Measurements from ENCODE around the gene EPAS1.

Gene EPAS1

DNA sequence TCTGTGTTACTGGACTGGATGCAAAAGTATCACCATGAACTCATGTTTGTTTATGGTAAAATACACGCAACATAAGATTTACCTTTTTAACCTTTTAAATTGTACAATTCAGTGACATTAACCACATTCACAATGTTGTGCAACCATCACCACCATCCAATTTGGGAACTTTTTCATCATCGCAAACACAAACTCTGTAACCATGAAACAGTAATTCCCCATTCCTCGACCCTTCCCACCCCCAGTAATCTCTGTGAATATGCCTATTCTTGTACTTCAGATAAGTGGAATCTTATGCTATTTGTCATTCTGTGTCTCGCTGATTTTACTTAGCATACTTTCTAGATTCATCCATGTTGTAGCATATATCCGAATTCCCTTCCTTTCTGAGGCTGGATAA is 31.1 kb upstream of the EPAS1 start:
- no peaks in the 10 kb centered on the region for H3K36me3 ChIP-seq (ENCODE audit: insufficient read depth, low read length)
- no peaks in the 10 kb centered on the region for H3K9me3 ChIP-seq (ENCODE audit: control insufficient read depth, insufficient read depth, low read length)
- 0 out of 2 replicates have a peak, but pooled peaks cover 6% of the 10 kb centered on the region for H3K4me1 ChIP-seq (ENCODE audit: insufficient read depth, low read length)

GRCh38 chr2:46267616-46268015 is 29.6 kb upstream of the EPAS1 start:
- H3K9me3 ChIP-seq (ENCODE audit: control insufficient read depth, insufficient read depth, low read length): no peaks in the 10 kb centered on the region
- H3K36me3 ChIP-seq (ENCODE audit: insufficient read depth, low read length): no peaks in the 10 kb centered on the region
- no peak overlapping the region for H3K9ac ChIP-seq (ENCODE audit: low read depth, low read length)
- H3K4me1 ChIP-seq (ENCODE audit: insufficient read depth, low read length): 0 out of 2 replicates have a peak, but pooled peaks cover 6% of the 10 kb centered on the region

More for the DNA sequence above, 31.1 kb upstream of the EPAS1 start:
- no peak overlapping the region for H3K9ac ChIP-seq (ENCODE audit: low read depth, low read length)

DNA sequence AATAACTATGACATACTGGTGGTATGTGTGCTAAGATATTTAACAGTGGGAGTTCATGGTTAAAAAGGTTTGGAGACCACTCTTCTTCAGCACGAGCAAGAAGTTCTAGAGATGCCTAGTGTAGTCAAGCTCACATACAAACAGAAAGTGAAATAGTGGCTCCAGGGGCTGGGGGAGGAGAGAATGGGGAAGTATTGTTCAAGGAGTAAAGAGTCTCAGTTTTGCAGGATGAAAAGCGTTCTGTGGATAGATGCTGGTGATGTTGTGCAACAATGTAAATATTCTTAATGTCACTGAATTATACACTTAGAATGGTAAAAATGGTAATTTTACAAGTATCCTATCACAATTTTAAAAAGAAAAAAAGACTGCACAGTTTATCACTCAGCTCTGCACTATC is 29.0 kb upstream of the EPAS1 start:
- no peaks in the 10 kb centered on the region for H3K9me3 ChIP-seq (ENCODE audit: control insufficient read depth, insufficient read depth, low read length)
- no peak overlapping the region for H3K9ac ChIP-seq (ENCODE audit: low read depth, low read length)
- peaks cover 6% of the 10 kb centered on the region; the same call in 1 of the 2 replicates for H3K4me1 ChIP-seq (ENCODE audit: insufficient read depth, low read length)
- H3K36me3 ChIP-seq (ENCODE audit: insufficient read depth, low read length): no peaks in the 10 kb centered on the region

DNA sequence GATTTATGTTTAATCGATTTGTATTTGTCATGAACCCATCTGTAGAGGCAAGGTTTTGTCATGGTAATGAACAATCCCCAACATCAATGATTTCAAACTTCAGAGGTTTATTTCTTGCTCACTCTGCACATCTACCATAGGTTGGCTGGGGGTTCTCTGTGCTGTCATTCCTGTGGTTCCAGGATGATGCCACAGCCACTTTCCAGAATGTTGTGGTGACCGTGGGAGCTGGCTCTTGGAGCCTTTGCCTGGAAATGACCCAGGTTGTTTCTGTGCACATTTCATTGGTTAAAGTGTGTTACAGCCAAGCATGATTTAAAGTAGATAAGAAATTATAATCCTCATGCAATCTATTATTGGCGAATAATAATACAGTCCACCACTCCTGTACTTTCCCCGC is 28.2 kb upstream of the EPAS1 start:
- Histone ChIP-seq H3K9ac (ENCODE audit: low read depth, low read length) (no peak overlapping the region), H3K36me3 (ENCODE audit: insufficient read depth, low read length) (no peaks in the 10 kb centered on the region), H3K4me1 (ENCODE audit: insufficient read depth, low read length) (peaks cover 6% of the 10 kb centered on the region; the same call in 1 of the 2 replicates), H3K9me3 (ENCODE audit: control insufficient read depth, insufficient read depth, low read length) (no peaks in the 10 kb centered on the region)

GRCh38 chr2:46269544-46270273 is 27.5 kb upstream of the EPAS1 start:
- H3K36me3 ChIP-seq (ENCODE audit: insufficient read depth, low read length): no peaks in the 10 kb centered on the region
- H3K9me3 ChIP-seq (ENCODE audit: control insufficient read depth, insufficient read depth, low read length): no peaks in the 10 kb centered on the region
- H3K9ac ChIP-seq (ENCODE audit: low read depth, low read length): no peak overlapping the region
- H3K4me1 ChIP-seq (ENCODE audit: insufficient read depth, low read length): peaks cover 6% of the 10 kb centered on the region; the same call in 1 of the 2 replicates

DNA sequence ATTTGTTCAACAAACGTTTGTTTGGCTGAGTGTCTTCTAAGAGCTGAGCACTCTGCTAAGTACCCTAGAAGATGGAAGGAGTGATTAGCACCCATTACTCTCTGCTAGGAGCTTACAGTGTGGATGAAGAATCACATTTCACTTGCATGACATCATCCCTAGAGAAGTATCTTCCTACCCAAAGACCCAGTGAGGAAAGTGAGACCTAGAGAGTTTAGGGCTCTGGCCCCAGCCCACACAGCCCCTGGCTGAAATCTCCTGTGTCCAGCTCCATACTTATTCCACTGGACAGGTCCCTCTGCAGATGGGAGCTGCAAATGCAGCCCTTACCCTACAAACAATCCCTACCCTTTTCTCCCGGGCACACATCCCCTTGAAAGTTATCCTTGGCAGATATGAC is 26.8 kb upstream of the EPAS1 start:
- Histone ChIP-seq H3K4me1 (ENCODE audit: insufficient read depth, low read length) (peaks cover 6% of the 10 kb centered on the region; the same call in 1 of the 2 replicates), H3K36me3 (ENCODE audit: insufficient read depth, low read length) (no peaks in the 10 kb centered on the region), H3K9ac (ENCODE audit: low read depth, low read length) (no peak overlapping the region), H3K9me3 (ENCODE audit: control insufficient read depth, insufficient read depth, low read length) (no peaks in the 10 kb centered on the region)

DNA sequence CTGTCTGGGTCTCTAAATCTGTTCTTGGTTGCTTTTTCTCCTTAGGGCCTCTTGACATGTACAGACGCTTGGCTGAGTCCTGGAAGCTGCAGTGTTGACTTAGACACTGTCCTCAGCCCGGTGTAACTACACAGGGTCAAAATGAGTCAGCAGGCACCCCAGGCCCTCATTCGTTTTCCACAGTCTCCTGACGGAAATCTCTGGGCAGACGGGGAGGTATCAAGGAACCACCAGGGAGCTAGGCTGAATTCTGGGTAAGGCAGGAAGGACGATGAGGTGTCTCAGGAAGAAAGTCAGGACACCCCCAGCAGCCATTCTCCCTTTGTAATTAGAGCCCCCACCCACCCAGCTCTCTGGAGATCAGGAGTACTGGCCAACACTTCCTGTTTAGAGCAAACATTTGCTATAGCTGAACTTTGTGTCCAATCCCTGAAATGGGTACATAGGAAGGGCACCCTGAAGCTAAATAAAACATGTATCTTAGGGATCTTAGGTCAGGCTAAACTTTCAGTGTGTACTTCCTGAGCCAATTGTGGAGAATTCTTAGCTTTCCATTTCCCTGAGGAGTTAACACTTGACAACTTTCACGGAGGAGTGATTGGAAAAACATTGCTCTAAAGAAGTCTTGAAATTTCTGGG is 23.9 kb upstream of the EPAS1 start:
- peaks cover 11% of the 10 kb centered on the region for H3K4me1 ChIP-seq (ENCODE audit: insufficient read depth, low read length)
- H3K36me3 ChIP-seq (ENCODE audit: insufficient read depth, low read length): no peaks in the 10 kb centered on the region
- H3K9ac ChIP-seq (ENCODE audit: low read depth, low read length): no peak overlapping the region
- H3K9me3 ChIP-seq (ENCODE audit: control insufficient read depth, insufficient read depth, low read length): no peaks in the 10 kb centered on the region

GRCh38 chr2:46273919-46274318 is 23.3 kb upstream of the EPAS1 start:
- Histone ChIP-seq H3K9me3 (ENCODE audit: control insufficient read depth, insufficient read depth, low read length) (no peaks in the 10 kb centered on the region), H3K36me3 (ENCODE audit: insufficient read depth, low read length) (no peaks in the 10 kb centered on the region), H3K9ac (ENCODE audit: low read depth, low read length) (no peak overlapping the region), H3K4me1 (ENCODE audit: insufficient read depth, low read length) (peaks cover 11% of the 10 kb centered on the region)

DNA sequence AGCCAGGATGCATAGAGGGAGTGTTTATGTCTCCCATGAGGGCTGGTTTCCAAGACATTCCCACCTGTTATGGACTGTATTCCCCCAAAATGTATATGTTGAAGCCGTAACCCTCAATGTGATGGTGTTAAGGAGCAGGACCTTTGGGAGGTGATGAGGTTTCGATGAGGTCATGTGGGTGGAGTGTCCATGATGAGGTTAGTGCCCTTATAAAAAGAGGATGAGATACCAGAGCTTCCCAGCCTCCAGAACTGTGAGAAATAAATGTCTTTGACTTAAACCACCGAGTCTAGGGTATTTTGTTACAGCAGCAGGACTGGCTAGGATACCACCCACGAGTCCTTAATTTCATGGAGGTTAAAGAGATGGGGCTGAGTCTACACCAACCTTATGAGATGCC is 22.6 kb upstream of the EPAS1 start:
- Histone ChIP-seq H3K4me1 (ENCODE audit: insufficient read depth, low read length) (peaks cover 11% of the 10 kb centered on the region), H3K36me3 (ENCODE audit: insufficient read depth, low read length) (no peaks in the 10 kb centered on the region), H3K9me3 (ENCODE audit: control insufficient read depth, insufficient read depth, low read length) (no peaks in the 10 kb centered on the region), H3K9ac (ENCODE audit: low read depth, low read length) (no peak overlapping the region)

DNA sequence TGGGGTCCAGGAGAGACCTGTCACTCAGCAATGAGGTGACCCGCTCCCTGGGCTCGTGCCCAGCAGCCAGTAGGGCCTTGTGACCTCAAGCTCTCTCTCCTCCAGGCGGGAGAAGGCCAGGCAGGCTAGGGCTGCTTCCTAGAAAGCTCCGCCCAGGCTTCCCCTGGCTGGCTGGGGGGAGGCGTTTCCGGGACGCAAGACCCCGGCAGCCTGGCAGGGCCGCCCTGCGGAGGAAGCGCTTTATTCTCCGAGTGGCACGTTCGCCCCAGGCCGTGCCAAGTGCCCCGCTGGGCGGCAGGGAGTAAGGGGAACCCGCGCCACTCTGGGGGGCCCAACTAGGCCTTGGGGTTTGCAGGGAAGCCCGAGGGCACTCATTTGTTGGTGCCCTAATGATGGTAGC is 21.2 kb upstream of the EPAS1 start:
- Histone ChIP-seq H3K4me1 (ENCODE audit: insufficient read depth, low read length) (peaks cover 5% of the 10 kb centered on the region), H3K9ac (ENCODE audit: low read depth, low read length) (peak overlapping the region; percentile 33; the same call in 1 of the 2 replicates), H3K9me3 (ENCODE audit: control insufficient read depth, insufficient read depth, low read length) (no peaks in the 10 kb centered on the region), H3K36me3 (ENCODE audit: insufficient read depth, low read length) (no peaks in the 10 kb centered on the region)

DNA sequence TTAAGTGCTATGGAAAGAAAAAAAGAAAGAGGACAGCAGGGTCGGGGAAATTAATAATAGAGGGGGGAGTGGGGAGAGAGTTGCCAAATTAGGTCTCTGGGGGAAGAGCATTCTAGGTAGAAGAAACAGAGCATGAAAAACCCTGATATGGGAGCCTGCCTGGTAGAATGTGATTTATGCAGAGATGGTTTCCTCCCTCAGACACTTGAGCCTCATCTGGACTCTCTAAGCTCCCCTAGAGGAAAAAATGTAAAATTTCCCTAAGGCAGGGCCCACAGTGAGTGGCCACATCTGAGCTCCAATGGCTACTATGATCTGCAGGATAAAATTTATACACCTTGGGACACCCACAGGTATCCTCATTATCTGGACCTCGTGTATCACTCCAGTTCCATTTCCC is 20.6 kb upstream of the EPAS1 start:
- Histone ChIP-seq H3K9me3 (ENCODE audit: control insufficient read depth, insufficient read depth, low read length) (no peaks in the 10 kb centered on the region), H3K9ac (ENCODE audit: low read depth, low read length) (no peak overlapping the region; the same call in 1 of the 2 replicates), H3K36me3 (ENCODE audit: insufficient read depth, low read length) (no peaks in the 10 kb centered on the region), H3K4me1 (ENCODE audit: insufficient read depth, low read length) (peaks cover 5% of the 10 kb centered on the region)

DNA sequence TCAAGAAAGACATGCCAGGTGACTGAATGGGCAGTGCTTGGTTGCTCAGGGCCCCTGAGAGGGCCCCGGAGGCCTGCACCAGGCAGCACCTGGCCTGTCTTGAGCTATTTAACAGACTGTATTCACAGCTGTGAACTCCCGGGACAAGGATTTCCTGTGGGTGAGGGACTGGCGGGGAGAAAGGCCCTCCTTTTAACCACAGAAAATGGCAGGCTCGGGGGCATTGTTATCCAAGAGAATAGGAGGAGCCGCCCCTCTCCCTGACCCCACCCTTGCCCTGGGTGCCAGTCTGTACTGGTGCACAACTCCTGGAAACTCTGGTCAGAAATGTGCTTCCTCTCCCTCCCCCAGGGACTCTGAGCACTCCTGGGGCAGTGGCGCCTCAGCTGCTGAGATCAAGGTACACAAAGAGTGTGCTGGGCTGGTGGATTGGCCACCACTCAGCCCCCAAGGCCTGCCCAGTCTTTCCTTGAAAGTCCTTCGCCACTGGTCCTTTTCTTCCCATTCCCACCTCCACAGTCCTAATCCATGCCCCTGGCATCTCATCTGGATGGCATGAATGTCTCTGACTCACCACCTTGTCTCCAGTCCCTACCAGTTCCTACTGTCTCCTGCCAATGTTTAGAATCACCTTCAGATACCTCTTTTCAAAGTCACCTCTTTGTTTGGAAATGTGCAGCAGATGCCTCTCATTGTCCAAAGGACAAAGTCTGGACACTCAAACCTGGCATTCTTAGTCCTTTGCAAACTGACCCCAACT is 19.6 kb upstream of the EPAS1 start:
- H3K9ac ChIP-seq (ENCODE audit: low read depth, low read length): no peak overlapping the region
- H3K4me1 ChIP-seq (ENCODE audit: insufficient read depth, low read length): peaks cover 5% of the 10 kb centered on the region
- no peaks in the 10 kb centered on the region for H3K9me3 ChIP-seq (ENCODE audit: control insufficient read depth, insufficient read depth, low read length)
- H3K36me3 ChIP-seq (ENCODE audit: insufficient read depth, low read length): no peaks in the 10 kb centered on the region

DNA sequence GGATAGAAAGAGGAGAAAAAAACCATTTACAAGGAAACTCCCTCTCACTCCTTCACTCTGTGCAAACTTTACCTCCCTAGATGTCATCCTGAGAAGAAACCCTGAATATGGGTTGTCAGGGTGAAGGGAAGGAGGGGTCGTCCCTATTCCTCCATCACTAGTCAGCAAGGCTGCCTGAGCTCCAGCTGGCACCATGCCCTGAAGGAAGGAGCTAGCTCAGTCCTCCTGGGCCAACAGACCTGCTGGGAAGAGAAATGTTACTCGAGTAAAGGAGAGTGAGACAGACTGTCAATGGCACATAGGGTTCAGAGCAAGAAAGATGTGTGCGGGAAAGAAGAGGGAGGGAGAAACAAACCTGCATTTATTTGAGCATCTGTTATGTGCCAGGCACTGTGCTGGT is 18.3 kb upstream of the EPAS1 start:
- Histone ChIP-seq H3K9ac (ENCODE audit: low read depth, low read length) (no peak overlapping the region), H3K36me3 (ENCODE audit: insufficient read depth, low read length) (no peaks in the 10 kb centered on the region), H3K4me1 (ENCODE audit: insufficient read depth, low read length) (peaks cover 5% of the 10 kb centered on the region; the same call in 1 of the 2 replicates), H3K9me3 (ENCODE audit: control insufficient read depth, insufficient read depth, low read length) (no peaks in the 10 kb centered on the region)

GRCh38 chr2:46281939-46282338 is 15.3 kb upstream of the EPAS1 start:
- no peaks in the 10 kb centered on the region for H3K36me3 ChIP-seq (ENCODE audit: insufficient read depth, low read length)
- no peaks in the 10 kb centered on the region for H3K9me3 ChIP-seq (ENCODE audit: control insufficient read depth, insufficient read depth, low read length)
- no peaks in the 10 kb centered on the region; the same call in 1 of the 2 replicates for H3K4me1 ChIP-seq (ENCODE audit: insufficient read depth, low read length)
- no peak overlapping the region for H3K9ac ChIP-seq (ENCODE audit: low read depth, low read length)

All from ES-I3 (cell line).